ENCODE measurements around the gene TECR. TPM values are rescaled to one million over a fixed set of nuclear protein-coding genes. Genes with fewer than 3 reads are reported as not detected.
A peak's percentile ranks its signal among the peaks of the same experiment; 100 is the strongest.

The TECR gene
- polyA plus RNA-seq, 3 donors: 59.8 to 79.6 (median 76.7) TPM

DNA sequence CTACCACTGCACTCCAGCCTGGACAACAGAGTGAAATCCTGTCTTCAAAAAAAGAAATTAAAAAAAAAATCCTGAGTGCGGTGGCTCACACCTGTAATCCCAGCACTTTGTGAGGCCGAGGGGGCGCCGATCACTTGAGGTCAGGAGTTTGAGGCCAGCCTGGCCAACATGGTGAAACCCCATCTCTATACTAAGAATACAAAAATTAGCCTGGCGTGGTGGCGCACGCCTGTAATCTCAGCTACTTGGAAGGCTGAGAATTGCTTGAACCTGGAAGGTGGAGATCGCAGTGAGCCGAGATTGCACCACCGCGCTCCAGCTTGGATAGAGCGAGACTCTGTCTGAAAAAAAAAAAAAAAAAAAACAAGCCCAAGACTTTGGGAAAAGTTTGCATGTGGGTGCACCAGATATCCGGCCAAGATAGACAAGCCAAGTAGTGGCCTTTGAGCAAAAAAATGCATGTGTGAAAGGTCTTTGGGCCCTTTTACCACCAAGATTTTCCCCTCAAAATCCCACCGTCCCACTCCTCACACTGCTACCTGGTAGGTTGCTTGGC is 16.9 kb upstream of the TECR start:
- Histone ChIP-seq H3K27me3 (ENCODE audit: control insufficient read depth in 2 of 2, insufficient read depth in 2 of 2, low read length in 2 of 2) (no peaks in the 10 kb centered on the region), H3K4me1 (ENCODE audit: control insufficient read depth in 1 of 2, insufficient read depth in 2 of 2, low read length in 2 of 2) (peaks cover 64 to 69% of the 10 kb centered on the region in 2 donors), H2AFZ (ENCODE audit: insufficient read depth, low read depth, low read length, poor library complexity, severe bottlenecking) (no peak overlapping the region), H3K4me2 (replicated peaks; ENCODE audit: extremely low read depth, low read length, poor library complexity, severe bottlenecking) (no peak overlapping the region), H3K79me2 (ENCODE audit: insufficient read depth, low read length) (peaks cover 31% of the 10 kb centered on the region), H4K20me1 (ENCODE audit: insufficient read depth, low read length) (peaks cover 41% of the 10 kb centered on the region), H3K9ac (ENCODE audit: insufficient read depth, low read length, poor library complexity, severe bottlenecking) (no peak overlapping the region), H3K36me3 (replicated peaks in 1 of 2; ENCODE audit: control insufficient read depth in 1 of 2, insufficient read depth in 2 of 2, low read length in 2 of 2) (peaks cover 28 to 32% of the 10 kb centered on the region in 2 donors), H3K4me3 (replicated peaks in 1 of 3; ENCODE audit: low read depth in 2 of 3, low read length in 3 of 3) (no peak overlapping the region), H3K27ac (ENCODE audit: low read depth in 1 of 2, low read length in 2 of 2) (no peak overlapping the region), H3K9me3 (replicated peaks in 1 of 2; ENCODE audit: control insufficient read depth in 1 of 2, insufficient read depth in 1 of 2, low read length in 2 of 2) (no peaks in the 10 kb centered on the region)
- Mint-ChIP-seq H3K27me3 (ENCODE audit: low read depth in 3 of 3) (peaks cover 0 to 6% (median 0%) of the 10 kb centered on the region in 3 donors), H3K36me3 (peaks cover 36% of the 10 kb centered on the region in 2 donors), H3K4me1 (peaks cover 66% of the 10 kb centered on the region), H3K4me3 (no peak overlapping the region), H3K9me3 (no peaks in the 10 kb centered on the region), H3K27ac (peak overlapping the region in 5 of 7 donors; percentile 15 to 57 (median 41))
- DNase-seq: no peak
- TF ChIP-seq, protein P1, sequence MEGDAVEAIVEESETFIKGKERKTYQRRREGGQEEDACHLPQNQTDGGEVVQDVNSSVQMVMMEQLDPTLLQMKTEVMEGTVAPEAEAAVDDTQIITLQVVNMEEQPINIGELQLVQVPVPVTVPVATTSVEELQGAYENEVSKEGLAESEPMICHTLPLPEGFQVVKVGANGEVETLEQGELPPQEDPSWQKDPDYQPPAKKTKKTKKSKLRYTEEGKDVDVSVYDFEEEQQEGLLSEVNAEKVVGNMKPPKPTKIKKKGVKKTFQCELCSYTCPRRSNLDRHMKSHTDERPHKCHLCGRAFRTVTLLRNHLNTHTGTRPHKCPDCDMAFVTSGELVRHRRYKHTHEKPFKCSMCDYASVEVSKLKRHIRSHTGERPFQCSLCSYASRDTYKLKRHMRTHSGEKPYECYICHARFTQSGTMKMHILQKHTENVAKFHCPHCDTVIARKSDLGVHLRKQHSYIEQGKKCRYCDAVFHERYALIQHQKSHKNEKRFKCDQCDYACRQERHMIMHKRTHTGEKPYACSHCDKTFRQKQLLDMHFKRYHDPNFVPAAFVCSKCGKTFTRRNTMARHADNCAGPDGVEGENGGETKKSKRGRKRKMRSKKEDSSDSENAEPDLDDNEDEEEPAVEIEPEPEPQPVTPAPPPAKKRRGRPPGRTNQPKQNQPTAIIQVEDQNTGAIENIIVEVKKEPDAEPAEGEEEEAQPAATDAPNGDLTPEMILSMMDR (IDR thresholded peaks at IDR 0.05): no peak
- intact Hi-C loops (cut with micrococcal nuclease): no loop called here
- 93% methylated on average over 4 of the region's 14 CpGs for WGBS (ENCODE audit: insufficient coverage)

DNA sequence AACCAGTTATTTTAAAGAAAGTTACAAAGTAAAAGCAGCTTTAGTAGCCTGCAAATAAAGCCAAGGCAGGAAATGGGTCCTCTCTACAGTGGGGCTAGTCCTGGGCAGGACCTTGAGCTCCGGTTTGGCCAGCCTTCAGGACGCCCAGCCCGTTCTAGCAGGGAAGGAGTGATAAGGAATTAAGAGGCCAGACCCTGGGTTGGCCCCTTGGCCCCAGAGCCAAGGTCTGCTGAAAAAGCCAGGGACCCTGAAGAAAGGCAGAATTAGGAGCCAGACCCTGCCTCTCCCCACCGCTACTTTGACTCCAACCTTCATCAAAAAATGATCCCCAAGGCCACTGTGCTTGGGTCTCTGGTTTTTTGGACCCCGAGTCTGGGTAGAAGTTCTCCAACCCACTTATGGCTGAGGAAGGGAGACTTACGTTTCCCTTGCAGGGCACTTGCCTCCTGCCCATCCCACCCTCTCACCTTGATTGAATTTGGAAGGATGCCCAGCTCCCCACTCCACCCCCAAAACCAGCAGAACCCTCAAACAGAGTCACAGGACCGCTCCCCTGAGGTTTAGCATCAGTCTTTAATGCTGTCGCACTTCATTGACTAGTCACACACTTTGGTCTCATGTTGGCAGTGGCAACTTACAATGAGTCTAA is 15.1 kb upstream of the TECR start:
- Histone ChIP-seq H3K4me1 (ENCODE audit: control insufficient read depth in 1 of 2, insufficient read depth in 2 of 2, low read length in 2 of 2) (peaks cover 53 to 58% of the 10 kb centered on the region in 2 donors), H2AFZ (ENCODE audit: insufficient read depth, low read depth, low read length, poor library complexity, severe bottlenecking) (no peak overlapping the region), H3K9ac (ENCODE audit: insufficient read depth, low read length, poor library complexity, severe bottlenecking) (no peak overlapping the region), H3K79me2 (ENCODE audit: insufficient read depth, low read length) (peaks cover 37% of the 10 kb centered on the region), H3K9me3 (replicated peaks in 1 of 2; ENCODE audit: control insufficient read depth in 1 of 2, insufficient read depth in 1 of 2, low read length in 2 of 2) (no peaks in the 10 kb centered on the region), H3K4me3 (replicated peaks in 1 of 3; ENCODE audit: low read depth in 2 of 3, low read length in 3 of 3) (no peak overlapping the region), H3K36me3 (replicated peaks in 1 of 2; ENCODE audit: control insufficient read depth in 1 of 2, insufficient read depth in 2 of 2, low read length in 2 of 2) (peaks cover 28 to 32% of the 10 kb centered on the region in 2 donors), H3K27ac (ENCODE audit: low read depth in 1 of 2, low read length in 2 of 2) (no peak overlapping the region), H4K20me1 (ENCODE audit: insufficient read depth, low read length) (peaks cover 47% of the 10 kb centered on the region), H3K4me2 (replicated peaks; ENCODE audit: extremely low read depth, low read length, poor library complexity, severe bottlenecking) (no peak overlapping the region), H3K27me3 (ENCODE audit: control insufficient read depth in 2 of 2, insufficient read depth in 2 of 2, low read length in 2 of 2) (no peaks in the 10 kb centered on the region)
- 97% methylated on average over 5 of the region's 8 CpGs for WGBS (ENCODE audit: insufficient coverage)
- H3K4me1 Mint-ChIP-seq: peaks cover 56% of the 10 kb centered on the region
- TF ChIP-seq, protein P1 (IDR thresholded peaks at IDR 0.05): no peak
- peak overlapping the region in 2 of 7 donors; percentile 24 to 63 for H3K27ac Mint-ChIP-seq
- H3K4me3 Mint-ChIP-seq: no peak overlapping the region
- H3K9me3 Mint-ChIP-seq: no peaks in the 10 kb centered on the region
- no peak for DNase-seq
- peaks cover 0 to 2% (median 0%) of the 10 kb centered on the region in 3 donors for H3K27me3 Mint-ChIP-seq (ENCODE audit: low read depth in 3 of 3)
- peaks cover 35 to 36% of the 10 kb centered on the region in 2 donors for H3K36me3 Mint-ChIP-seq
- intact Hi-C loops (cut with micrococcal nuclease): no loop called here

All from CD14-positive monocyte (primary cell).